ENCODE data around the gene CGA.

GRCh38 chr6:87105823-87106222 lies 10.9 kb upstream of the CGA start:
- TF ChIP-seq CTCF (IDR thresholded peaks at IDR 0.05) (no peak), CBX8 (IDR thresholded peaks at IDR 0.05) (no peak), MYC (IDR thresholded peaks at IDR 0.05; ENCODE audit: borderline replicate concordance, low read length) (no peak), ZNF302 (CRISPR knock-in tag; IDR thresholded peaks at IDR 0.05) (no peak), SMC3 (IDR thresholded peaks at IDR 0.05) (no peak), RNF2 (IDR thresholded peaks at IDR 0.05; ENCODE audit: borderline replicate concordance, low read depth) (no peak), ELK1 (IDR thresholded peaks at IDR 0.05; ENCODE audit: low read depth, low read length) (no peak), BHLHE40 (IDR thresholded peaks at IDR 0.05; ENCODE audit: low read depth, low read length) (no peak), MAFK (IDR thresholded peaks at IDR 0.05; ENCODE audit: partially characterized antibody) (no peak), POLR2A (IDR thresholded peaks at IDR 0.05; ENCODE audit: low read length) (no peak), HMGXB4 (CRISPR knock-in tag; IDR thresholded peaks at IDR 0.05; ENCODE audit: borderline replicate concordance) (no peak), EP300 (IDR thresholded peaks at IDR 0.05) (no peak), RFX5 (IDR thresholded peaks at IDR 0.05) (no peak)

Measured in A549 (cell line).